NCI-H774 (cell line): ENCODE data around the gene CD7.

Experiments
- DNase-seq: peaks from one replicate; lab custom pipeline; 2025; lab: John Stamatoyannopoulos, UW

Gene CD7

DNA sequence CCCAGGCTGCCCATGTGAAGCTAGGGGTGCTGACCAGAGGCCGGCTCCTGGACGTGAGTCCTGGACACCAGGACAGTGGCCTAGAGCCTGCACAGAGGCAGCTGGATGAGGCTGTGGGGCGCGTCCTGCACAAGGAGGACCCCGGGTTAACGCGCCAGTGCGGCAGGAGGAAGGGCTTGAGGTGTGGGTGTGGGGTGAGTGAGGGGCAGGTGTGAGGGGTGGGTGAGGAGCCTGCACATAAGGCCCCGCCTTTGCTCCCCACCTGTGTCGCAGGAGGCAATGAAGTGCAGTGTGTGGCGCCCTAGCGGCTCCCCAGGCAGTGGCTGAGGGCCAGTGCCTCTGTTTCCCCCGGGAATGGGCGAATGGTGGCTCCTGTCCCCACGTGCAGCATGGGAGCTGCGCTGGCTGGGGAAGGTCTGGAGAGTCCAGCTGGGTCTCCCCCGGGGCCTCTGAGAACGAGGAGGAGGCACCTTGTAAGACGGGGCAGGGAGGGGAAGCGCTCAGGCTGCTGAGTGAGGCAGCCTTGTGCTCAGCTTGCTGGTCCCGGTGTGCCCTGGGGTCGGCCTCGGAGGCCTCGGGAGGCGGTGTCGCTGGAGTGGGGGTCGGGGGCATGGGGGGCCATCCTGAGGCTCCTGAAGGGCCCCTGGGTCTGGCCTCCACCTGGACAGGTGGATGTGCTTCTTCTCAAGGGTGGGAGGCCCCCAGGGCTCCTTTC, 3.2 kb downstream of the CD7 start:
- no peak for DNase-seq

DNA sequence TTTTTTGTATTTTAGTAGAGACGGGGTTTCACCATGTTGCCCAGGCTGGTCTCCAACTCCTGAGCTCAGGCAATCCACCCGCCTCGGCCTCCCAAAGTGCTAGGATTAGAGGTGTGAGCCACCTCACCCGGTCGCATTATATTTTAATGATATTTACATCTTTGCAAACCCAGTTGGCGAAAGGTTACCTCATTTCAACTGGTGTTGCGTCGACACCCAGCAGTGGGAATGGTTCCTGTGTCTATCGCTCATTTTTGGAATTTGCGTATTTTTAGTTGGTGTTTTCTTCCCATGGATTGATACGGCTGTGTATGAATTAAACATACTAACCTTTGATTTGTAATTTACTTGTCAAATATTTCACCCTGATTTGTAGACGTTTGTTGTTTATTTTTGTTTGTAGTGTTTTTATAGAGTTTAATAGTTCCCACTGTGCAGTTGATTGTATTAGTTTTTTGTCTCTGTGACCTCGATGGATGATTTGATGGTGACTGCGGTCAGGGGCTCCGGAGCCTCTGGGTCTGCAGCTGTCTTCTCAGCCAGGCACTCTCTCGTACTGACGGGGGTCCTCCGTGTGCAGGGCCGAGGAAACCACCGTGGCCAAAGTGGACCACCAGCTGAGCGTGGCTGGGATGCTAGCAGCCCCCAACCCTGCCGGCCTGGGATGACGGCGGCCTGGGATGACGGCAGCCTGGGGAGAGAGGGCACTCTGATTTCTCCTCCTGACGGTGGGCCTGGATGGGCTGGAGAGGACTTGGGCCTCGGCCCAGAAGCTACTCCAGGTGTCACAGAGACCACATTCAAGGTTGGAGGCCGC, 4.0 kb downstream of the CD7 start:
- DNase-seq, result no peak

DNA sequence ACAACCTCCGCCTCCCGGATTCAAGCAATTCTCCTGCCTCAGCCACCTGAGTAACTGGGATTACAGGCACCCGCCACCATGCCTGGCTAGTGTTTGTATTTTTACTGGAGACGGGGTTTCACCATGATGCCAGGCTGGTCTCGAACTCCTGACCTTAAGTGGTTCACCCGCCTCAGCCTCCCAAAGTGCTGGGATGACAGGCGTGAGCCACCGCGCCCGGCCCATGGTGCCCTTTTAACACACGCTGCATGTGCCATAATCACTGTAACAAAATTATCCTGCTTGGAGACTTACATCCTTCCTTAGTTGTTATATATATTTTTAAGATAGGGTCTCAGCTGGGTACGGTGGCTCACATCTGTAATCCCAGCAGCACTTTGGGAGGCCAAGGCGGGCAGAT, 5.4 kb downstream of the CD7 start:
- DNase-seq, result no peak

DNA sequence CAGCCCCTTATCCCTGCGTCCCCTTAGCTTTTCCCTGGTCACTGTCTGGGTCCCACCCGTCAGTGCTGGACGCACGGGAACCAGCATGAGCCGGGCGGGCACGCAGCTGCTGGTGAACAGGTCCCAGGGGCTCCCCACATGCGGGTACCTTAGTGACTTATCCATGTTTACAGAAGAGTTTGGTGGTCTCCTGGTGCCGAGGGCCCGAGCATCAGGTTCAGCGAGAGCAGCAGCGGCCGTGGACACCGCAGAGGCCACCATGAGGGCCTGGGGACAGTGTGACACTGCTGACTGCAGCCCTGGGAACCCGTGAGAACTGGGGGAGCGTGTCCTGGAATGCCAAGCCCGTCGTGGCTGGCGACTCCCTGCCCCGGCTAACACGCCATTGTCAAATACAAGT, 6.5 kb downstream of the CD7 start:
- no peak for DNase-seq

DNA sequence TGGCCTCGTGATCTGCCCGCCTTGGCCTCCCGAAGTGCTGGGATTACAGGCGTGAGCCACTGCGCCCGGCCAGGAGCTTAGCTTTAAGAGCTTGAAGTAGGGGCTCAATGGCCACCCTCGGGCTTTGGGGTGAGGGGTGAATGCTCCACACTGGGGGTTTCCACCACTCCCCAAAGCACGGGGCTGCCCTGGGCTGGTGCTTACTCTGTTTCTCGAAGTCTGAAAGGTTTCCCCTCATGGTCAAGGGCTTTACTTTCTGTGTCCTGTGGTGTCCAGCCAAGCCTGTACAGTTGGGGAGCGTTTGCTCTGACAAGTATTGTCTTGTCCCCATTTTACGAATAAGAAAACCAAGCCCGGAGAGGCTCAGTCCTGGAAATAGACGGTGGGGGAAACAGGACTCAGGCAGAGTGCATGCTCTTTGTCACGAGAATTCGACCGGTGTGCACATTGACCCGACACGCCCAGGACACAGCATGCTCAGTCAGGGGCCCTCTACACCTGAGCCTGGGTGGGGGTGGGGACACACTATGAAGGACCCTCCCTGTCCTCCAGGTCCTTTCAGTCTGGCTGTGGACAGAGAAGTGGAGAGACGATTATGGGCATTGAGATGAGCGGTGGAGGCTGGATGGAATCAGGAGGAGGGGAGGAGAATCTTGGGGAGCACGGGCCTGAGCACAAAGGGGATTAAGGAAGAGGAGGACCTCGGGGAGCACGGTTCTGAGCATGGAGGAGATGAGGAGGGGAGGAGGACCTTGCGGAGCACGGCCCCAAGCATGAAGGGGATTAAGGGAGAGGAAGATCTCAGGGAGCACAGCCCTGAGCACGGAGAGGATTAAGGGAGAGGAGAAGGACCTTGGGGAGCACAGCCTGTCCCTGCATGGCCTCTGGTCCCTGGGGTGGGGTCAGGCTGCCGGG, 7.5 kb downstream of the CD7 start:
- no peak for DNase-seq

DNA sequence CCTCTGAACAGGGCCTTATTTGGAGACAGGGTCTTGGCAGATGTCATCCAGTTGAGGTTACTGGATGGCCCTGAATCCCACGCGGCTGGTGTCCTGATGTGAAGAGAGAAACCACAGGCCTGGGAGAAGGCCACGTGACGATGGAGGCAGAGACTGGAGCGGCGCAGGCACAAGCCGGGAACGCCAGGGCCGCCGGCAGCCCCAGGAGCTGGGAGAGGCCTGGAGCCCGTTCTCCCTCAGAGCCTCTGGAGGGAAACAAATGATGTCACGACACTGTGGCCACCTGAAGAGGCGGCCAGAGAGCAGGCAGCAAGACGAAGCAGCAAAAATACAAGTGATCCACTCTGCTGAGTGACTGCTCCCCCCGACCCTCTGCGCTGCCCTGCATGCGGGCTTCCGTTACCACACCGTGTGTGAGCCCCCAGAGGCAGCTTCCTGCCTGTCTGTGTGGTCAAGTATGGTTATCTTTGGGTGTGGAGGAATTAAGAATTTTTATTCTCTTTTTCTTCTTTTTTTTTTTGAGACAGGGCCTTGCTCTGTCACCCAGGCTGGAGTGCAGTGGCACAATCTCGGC, 11.6 kb downstream of the CD7 start:
- no peak for DNase-seq

DNA sequence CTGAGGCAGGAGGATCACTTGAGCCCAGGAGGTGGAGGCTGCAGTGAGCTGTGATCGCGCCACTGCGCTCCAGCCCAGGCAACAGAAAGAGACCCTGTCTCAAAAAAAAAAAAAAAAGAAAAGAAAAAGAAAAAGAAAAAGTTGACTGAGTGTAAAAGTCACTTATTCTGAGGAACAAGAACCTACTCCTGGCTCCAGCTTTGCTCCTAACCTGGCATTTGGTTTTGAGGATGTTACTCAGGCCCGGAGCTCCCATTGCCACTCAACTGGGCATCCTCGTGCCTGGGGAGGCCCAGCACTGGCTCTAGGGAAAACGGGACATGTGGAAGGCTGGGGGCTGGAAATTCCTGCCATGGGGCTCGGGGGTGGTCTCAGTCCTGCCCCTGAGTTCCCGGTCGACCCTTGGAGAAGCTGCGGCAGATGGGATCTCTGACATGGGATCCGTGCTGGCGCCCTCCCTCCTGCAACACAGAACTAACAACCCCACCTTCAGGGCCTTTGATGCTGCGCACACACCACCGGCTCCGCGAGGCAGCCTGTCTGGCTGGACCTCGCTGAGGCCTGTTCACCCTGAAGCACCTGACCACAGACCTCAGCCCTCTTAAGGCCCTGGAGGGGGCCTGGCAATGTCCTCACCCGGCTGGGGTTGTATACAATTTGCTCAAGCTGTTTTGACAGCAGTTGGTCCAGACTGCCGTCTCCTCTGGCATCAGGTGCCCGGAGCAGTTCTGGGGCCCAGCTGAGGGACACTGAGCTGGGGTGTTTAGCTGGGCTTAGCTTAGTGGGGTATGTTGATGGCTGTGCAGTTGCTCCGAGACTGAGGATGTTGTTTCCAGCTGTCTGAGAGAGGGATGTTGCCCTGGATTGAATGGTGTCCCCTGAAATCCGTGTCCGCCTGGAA, 12.3 kb downstream of the CD7 start:
- no peak for DNase-seq

DNA sequence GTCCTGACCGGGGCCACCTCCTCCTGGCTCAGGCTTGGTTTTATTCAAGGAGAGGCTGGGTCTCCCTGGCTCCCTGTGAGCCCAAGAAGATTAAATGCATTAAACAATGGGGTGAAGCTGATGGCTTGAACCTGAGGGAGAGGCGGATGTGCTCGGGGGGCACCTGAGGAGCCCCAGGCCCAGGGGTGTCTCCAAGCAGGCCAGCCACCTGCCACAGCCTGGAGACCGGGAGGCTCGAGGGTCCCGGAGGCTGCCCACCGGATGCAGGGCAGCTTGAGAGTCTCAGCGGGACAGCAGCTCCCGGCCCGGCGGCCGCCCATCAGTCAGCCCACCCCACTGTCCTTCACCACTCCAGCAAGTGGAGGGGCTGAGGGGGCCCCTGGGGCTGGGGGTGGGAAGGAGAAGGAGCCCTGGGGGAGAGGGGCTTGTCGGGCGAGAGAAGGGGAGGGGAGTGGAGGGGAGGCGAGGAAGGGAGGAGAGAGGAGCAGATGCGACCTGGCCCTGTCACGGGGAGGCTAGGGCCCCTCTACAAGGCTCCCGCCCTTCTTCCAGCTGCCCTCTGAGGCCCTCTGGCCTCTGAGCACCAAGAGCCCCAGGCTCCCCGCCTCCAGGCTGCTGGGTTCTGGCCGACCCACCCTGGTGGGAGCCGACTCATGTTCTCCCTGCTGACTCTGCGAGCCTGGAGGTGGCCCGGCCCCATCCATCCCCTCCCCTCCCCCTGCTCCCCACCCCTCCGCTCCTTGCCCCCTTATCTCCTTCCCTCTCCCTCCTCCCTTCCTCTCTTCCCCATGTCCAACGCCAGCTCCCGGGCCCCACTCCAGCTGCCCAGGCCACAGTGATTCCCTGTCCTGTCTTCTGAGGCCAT, 13.2 kb downstream of the CD7 start:
- no peak for DNase-seq

DNA sequence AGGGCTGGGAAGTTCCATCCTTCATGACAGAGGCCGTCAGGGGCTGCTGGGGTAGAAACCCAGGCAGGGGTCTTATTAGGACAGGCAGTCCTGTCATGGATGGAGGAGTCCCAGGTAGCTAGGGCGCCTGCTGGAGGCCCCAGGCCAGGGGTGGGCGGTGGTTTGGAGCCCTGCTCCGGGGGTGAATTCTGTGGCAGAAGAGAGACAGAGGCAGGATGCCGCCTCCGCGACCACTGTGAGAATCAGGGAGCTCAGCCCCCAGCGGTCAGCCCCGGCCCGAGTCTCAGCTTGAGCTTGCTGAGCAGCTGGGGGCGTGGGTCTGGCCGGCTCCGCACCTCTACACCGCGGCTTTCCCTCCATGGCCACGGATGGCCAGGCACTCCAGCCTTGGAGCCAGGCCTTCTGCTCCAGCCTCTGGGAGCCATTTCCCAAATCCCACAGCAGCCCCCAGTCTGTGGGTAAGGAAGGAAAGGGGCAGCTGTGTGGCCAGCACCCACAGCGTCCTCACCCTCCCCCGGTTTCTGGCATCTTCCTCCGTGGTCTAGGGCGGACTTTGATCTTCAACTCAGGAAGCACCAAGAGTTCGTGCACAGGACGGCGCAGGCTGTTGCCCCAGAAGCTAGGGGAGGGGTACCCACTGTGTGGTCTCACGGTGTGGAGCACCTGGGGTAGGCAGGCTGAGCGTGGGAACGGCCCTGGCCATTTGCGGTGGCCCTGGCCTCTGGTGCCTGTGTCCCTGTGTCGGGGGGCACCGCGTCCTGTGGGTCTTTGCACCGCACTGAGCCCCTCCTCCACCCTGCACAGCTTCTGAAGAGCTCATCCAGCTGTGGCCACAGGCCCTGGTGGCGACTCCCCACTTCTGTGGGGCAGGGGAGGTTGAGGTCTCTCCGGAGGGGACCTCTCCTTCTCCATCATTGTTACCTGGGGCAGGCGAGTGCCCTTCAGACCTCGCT, 14.1 kb downstream of the CD7 start:
- DNase-seq, result no peak

DNA sequence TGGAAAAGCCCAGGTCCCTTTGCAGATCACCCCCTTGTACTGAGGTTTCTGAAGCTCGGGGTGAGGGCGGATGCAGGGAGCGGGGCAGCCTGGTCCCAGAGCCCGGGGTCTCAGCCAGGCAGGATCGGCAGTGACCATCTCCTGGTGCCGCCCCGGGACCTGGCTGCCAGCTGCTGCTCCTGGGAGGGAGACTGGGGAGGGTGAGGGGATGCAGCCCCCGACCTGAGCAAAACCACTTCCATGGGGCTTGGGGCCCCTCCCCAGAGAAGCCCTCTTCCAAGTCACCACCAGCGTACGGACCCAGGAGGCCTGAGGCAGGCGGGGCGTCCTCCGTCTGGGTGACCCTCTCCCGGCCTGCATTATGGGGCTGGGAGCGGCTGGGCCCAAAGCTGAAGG, 14.8 kb downstream of the CD7 start:
- no peak for DNase-seq

DNA sequence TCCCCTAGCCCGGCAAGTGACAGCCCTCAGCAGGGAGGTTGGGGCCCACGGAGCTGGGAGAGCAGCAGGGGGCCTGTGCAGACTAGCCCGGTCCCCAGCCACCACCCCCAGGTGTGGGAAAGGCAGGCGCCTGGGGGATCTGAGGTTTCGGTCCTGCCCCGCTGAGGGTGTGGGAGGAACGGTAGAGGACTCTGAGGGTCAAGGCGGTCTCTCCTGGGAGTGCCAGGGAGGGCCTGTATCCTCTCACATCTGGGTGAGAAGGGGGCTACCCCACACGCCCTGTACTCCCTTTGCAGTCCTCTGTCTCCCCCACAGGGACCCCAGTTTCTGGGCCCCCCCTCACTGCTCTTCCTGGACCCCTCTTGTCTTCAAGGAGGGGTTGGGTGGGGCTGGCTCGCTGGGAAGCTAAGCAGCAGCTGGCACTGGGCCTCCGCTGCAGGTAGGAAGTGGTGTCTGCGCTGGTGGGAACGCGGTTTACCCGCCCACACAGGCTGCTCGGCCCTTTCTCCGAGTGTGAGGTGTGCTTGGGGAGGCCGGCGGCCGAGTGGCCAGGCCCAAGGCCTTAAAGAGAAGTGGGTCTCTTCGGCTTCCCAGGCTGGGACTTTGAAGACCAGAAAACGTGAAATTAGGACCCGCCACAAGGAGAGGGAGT, 15.4 kb downstream of the CD7 start:
- DNase-seq, result no peak

DNA sequence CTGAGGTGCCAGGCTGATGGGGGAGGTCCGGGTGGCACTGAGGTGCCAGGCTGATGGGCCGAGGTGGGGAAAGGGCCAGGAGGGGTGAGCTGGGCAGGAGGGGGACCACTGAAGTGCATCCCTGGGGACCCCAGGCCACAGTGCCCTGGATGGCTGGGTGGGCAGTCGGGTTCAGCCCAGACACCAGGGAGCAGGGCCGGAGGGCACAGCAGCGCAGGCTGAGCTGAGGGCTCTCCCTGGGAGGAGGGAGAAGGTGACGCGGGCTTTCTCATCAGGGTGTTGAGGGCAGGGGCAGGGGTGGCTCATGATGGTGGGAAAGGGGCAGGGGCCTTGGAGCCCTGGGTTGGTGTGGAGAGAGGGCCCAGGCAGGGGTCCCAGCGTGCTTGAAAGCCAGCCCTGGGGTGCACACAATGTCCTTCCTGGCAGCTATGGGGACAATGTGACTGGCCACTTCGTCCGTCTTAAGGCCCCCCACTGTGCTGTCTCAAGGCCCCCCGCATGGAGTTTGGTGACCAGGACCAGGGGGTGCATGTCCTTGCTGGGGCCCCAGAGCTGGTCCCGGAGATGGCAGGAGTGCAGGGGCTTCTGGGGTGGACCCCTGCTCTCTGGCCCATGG, 16.0 kb downstream of the CD7 start:
- no peak for DNase-seq

DNA sequence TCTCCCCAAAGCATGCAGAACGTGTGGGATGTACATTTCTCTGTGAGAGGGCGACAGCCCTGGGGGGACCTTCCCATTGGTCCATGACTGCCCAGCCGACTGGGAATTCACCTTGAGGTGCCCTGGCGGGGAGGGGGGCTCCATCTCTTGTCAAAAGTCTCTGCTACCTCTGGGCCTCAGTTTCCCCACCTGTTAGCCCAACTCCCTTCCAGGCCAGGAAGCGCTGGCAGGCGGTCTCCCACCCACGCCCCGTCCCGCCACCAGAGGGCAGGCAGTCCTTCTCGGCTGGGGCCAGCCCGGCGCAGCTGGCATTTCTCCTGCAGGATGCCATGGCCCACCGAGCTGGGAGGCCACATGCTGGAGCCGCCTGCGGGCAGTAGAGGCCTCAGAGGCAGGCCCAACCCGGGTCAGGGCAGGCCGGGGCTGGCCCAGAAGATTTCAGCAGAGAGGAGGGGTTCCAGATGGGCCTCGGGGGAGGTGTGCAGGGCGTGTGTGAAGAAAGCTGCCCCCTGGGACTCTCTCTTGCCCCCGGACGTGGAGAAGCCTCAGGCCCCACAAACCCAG, 16.6 kb downstream of the CD7 start:
- DNase-seq, result peak; percentile 44

DNA sequence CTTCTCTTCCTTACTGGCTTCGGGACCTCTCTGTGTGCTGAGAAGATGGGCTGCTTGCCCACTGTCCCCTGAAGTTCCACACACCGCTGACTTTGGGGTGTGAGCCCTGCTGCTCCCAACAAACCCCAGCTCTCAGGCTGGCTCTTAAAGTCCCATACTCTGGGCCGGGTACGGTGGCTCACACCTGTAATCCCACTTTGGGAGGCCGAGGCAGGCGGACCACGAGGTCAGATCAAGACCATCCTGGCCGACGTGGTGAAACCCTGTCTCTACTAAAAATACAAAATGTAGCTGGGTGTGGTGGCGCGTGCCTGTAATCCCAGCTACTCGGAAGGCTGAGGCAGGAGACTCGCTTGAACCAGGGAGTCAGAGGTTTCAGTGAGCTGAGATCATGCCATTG, 17.2 kb downstream of the CD7 start:
- no peak for DNase-seq

DNA sequence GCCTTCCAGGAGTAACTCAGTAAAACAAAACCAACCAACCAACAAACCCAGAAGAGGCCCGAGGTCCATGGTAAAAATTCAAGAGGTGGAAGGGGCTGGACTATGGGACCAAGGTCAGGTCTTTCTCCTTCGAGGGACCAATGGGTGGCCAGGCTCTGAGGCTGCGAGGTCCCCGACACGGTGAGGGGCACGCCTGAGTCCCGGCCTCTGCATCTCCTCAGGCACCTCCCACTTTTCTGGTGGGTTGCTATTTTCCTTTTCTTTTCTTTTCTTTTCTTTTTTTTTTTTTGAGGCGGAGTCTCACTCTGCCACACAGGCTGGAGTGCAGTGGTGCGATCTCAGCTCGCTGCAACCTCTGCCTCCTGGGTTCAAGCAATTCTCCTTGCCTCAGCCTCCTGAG, 18.0 kb downstream of the CD7 start:
- DNase-seq, result no peak

DNA sequence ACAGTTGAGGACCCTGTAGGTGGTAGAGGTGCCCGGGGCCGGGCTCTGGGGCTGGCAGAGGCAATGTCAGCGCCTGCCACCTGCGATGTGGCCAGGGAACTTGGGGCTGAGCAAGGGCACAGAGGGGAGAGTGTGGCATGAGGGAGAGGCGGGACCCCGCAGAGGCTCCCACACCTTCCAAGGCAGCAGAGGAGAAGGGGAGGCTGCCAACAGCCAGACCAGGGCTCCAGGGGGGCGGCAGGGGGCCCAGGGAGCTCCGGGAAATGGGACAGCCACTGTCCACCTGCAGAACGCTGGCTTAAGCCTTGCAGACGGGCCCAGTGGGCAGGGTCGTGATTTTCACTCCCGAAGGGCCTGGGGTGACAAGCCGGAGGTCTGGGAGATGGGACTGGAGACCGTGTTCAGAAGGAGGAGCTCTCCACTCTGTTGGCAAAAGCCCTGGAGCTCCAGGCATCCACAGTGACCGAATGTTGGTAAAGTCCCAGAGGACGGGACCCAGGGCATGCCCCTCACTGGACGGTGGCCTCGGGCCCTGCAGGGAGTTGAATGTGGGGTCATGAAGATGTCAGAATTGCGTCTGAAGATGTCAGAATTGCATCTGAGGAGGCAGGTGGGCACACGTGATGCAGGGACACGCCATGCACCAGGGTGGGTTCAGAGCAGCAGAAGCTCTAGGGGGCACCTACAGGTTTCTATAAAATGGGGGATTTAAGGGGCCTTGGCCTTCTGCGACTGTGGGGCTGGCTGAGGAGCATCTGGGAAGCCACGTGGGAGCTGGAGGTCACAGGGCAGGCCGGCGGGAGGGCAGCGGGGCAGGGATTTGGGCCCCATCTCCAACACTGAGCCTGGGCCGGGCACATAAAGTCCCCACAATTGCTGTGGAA, 18.6 kb downstream of the CD7 start:
- DNase-seq, result no peak
